Activated CD4-positive, alpha-beta T cell treated with anti-CD3 and anti-CD28 coated beads, Interleukin-2, amount 50 U/mL, for 4 hours (primary cell): ENCODE data around the gene WDFY3.
"Not testable (repeated sequence)": the region's sequence is repeated elsewhere in the genome, so short reads cannot be mapped to it uniquely, and the experiment has no call there.

ENCODE experiments used
- DNase-seq, 2 experiments: peaks; one replicate each; pipeline ENCODE4 v3.0.0-alpha.2; 2020

WDFY3 gene

GRCh38 chr4:84847978-84848377 is 118.5 kb downstream of the WDFY3 start:
- DNase-seq = no peak

GRCh38 chr4:84846985-84847384 is 119.5 kb downstream of the WDFY3 start:
- DNase-seq = no peak

- no peak for DNase-seq
These were observed 125.1 kb downstream of the WDFY3 start for GRCh38 chr4:84841435-84841834.

GRCh38 chr4:84837751-84838150 is 128.7 kb downstream of the WDFY3 start:
- no peak for DNase-seq

- DNase-seq = not testable (repeated sequence)
These were observed 136.9 kb downstream of the WDFY3 start for GRCh38 chr4:84829633-84830032.

- no peak for DNase-seq
These were observed 139.8 kb downstream of the WDFY3 start for GRCh38 chr4:84826681-84827080.

- no peak for DNase-seq
These were observed 140.7 kb downstream of the WDFY3 start for GRCh38 chr4:84825701-84826341.

- DNase-seq = no peak
These were observed 145.4 kb downstream of the WDFY3 start for GRCh38 chr4:84821064-84821463.

GRCh38 chr4:84814094-84814750 is 152.3 kb downstream of the WDFY3 start:
- DNase-seq = no peak

GRCh38 chr4:84809946-84810345 is 156.5 kb downstream of the WDFY3 start:
- no peak for DNase-seq

GRCh38 chr4:84808332-84808731 is 158.2 kb downstream of the WDFY3 start:
- no peak for DNase-seq

GRCh38 chr4:84806541-84806940 is 159.9 kb downstream of the WDFY3 start:
- DNase-seq = not testable (repeated sequence)

- DNase-seq = no peak
These were observed 162.4 kb downstream of the WDFY3 start for GRCh38 chr4:84804136-84804535.

GRCh38 chr4:84803720-84804119 is 162.8 kb downstream of the WDFY3 start:
- DNase-seq = no peak

- DNase-seq = no peak
These were observed 163.4 kb downstream of the WDFY3 start for GRCh38 chr4:84803116-84803515.

- no peak for DNase-seq
These were observed 166.2 kb downstream of the WDFY3 start for GRCh38 chr4:84800256-84800655.

GRCh38 chr4:84799318-84799717 is 167.2 kb downstream of the WDFY3 start:
- DNase-seq = no peak

- DNase-seq = no peak
These were observed 170.1 kb downstream of the WDFY3 start for GRCh38 chr4:84796394-84796793.

- no peak for DNase-seq
These were observed 173.9 kb downstream of the WDFY3 start for GRCh38 chr4:84792366-84793301.

- DNase-seq = no peak
These were observed 175.5 kb downstream of the WDFY3 start for GRCh38 chr4:84790769-84791565.

- DNase-seq = no peak
These were observed 180.0 kb downstream of the WDFY3 start for GRCh38 chr4:84786478-84786877.

- DNase-seq = no peak
These were observed 184.0 kb downstream of the WDFY3 start for GRCh38 chr4:84782517-84782916.

- no peak for DNase-seq
These were observed 185.8 kb downstream of the WDFY3 start for GRCh38 chr4:84780719-84781118.
